HepG2 (cell line): ENCODE results near the gene DNAJB2. TPM values are rescaled to one million over a fixed set of nuclear protein-coding genes. Genes with fewer than 3 reads are reported as not detected.

Experiments
- ATAC-seq: fragments of 200-7000 bp; cut with Tn5 transposase; 3 replicates; pipeline ENCODE4 v1.9.1; 2020; ENCODE audit warnings: mild to moderate bottlenecking, moderate library complexity
- BruUV-seq: library from RNA; stranded (reverse); fragments of 400-500 nt; replicated peaks from 2 replicates; lab custom pipeline; 2021; lab: Mats Ljungman, UMichigan
- CTCF ChIA-PET: fragments of 300-600 bp; formaldehyde crosslinking; extraction: SDS; loops from one replicate; lab custom pipeline; 2021; ENCODE audit warnings: low total read pairs, inconsistent platforms, low intra/inter-chr PET ratio; lab: Yijun Ruan, JAX
- POLR2A ChIA-PET: fragments of 350-600 bp; sonication (Branson Sonifier 250); formaldehyde crosslinking; loops from one replicate; lab custom pipeline; 2020; ENCODE audit warnings: antibody characterized with exemption, inconsistent platforms; lab: Yijun Ruan, JAX
- DNase-seq: peaks from one replicate; pipeline ENCODE4 v3.0.0-alpha.2; 2015; ENCODE audit warnings: low spot score
- FAIRE-seq: peaks from 3 replicates; lab custom pipeline; 2011; peaks lifted over from hg19 to GRCh38; lab: Jason Lieb, UNC
- H2AFZ ChIP-seq: one replicate; pipeline ENCODE4 v1.6.1; 2011; ENCODE audit warnings: low read length, inconsistent platforms
- H3K27ac ChIP-seq: fragments of 300-600 bp; 3 replicates; pipeline ENCODE4 v1.8.0; 2011; ENCODE audit warnings: mixed run types, mild to moderate bottlenecking, mixed read lengths, low read length, inconsistent platforms; ENCODE audit not compliant: insufficient read depth; ENCODE audit errors: extremely low read length
- H3K27me3 ChIP-seq, 2 experiments: fragments of 200-600 bp in 1 of 2; 2 replicates in 1 of 2; 3 replicates in 1 of 2; pipeline versions ENCODE4 v1.6.0 to v1.8.0; 2011; ENCODE audit warnings: low read length in 2 of 2, mild to moderate bottlenecking in 2 of 2, moderate library complexity in 2 of 2, inconsistent platforms in 1 of 2; ENCODE audit not compliant: insufficient read depth in 2 of 2, control insufficient read depth in 1 of 2
- H3K36me3 ChIP-seq, 2 experiments: fragments of 200-600 bp in 1 of 2; replicated peaks in 1 of 2; 2 replicates in 1 of 2; 3 replicates in 1 of 2; pipeline versions ENCODE4 v1.5.1 to v1.8.0; 2011; ENCODE audit warnings: low read length in 2 of 2, inconsistent platforms in 1 of 2; ENCODE audit not compliant: insufficient read depth in 2 of 2, control insufficient read depth in 1 of 2
- H3K4me1 ChIP-seq: 2 replicates; pipeline ENCODE4 v1.5.1; 2012; ENCODE audit warnings: low read length, inconsistent platforms; ENCODE audit not compliant: insufficient read depth
- H3K4me2 ChIP-seq: 2 replicates; pipeline ENCODE4 v1.6.0; 2011; ENCODE audit warnings: low read depth, low read length, inconsistent platforms
- H3K4me3 ChIP-seq, 3 experiments: fragments of 200-600 bp in 1 of 3; sonication (generic), shearing (Covaris generic) in 1 of 3; replicated peaks in 1 of 3; 2 replicates each; pipeline ENCODE4 v1.5.1; 2011 to 2016; ENCODE audit warnings: low read length in 3 of 3, inconsistent platforms in 2 of 3, low read depth in 2 of 3, mild to moderate bottlenecking in 2 of 3, control low read depth in 1 of 3, mixed read lengths in 1 of 3; ENCODE audit not compliant: insufficient read depth in 1 of 3
- H3K79me2 ChIP-seq: one replicate; pipeline ENCODE4 v1.6.1; 2011; ENCODE audit warnings: low read length, inconsistent platforms; ENCODE audit not compliant: insufficient read depth
- H3K9ac ChIP-seq: 2 replicates; pipeline ENCODE4 v1.6.0; 2011; ENCODE audit warnings: mild to moderate bottlenecking, low read depth, low read length, inconsistent platforms; ENCODE audit not compliant: insufficient read depth
- H3K9me3 ChIP-seq: 2 replicates; pipeline ENCODE4 v1.5.1; 2012; ENCODE audit warnings: mild to moderate bottlenecking, low read length
- H4K20me1 ChIP-seq: 2 replicates; pipeline ENCODE4 v1.6.0; 2011; ENCODE audit warnings: inconsistent platforms, mild to moderate bottlenecking, low read length, moderate library complexity; ENCODE audit not compliant: insufficient read depth
- CREB1 ChIP-seq, 2 experiments: fragments of 450-650 bp in 1 of 2; IDR thresholded peaks; 2 replicates each; pipeline ENCODE4 v1.6.1; 2016 to 2017; ENCODE audit warnings: control low read depth in 1 of 2, mild to moderate bottlenecking in 1 of 2, missing compliant biosample characterization in 1 of 2, missing genetic modification characterization in 1 of 2
- MAFG ChIP-seq: sonication (generic); formaldehyde crosslinking; IDR thresholded peaks from 2 replicates; pipeline ENCODE4 v1.5.1; 2020; ENCODE audit warnings: mild to moderate bottlenecking, missing genetic modification reagents
- PHB2 ChIP-seq: fragments of 450-650 bp; IDR thresholded peaks from 2 replicates; pipeline ENCODE4 v1.6.1; 2018; ENCODE audit not compliant: partially characterized antibody
- UBTF ChIP-seq: sonication (generic); formaldehyde crosslinking; IDR thresholded peaks from 2 replicates; pipeline ENCODE4 v1.4.0; 2020; ENCODE audit warnings: mild to moderate bottlenecking, missing genetic modification reagents
- ZNF230 ChIP-seq: sonication (generic); formaldehyde crosslinking; IDR thresholded peaks from 2 replicates; pipeline ENCODE4 v1.4.0; 2020; ENCODE audit warnings: mild to moderate bottlenecking, missing genetic modification reagents
- ZNF614 ChIP-seq: IDR thresholded peaks from 2 replicates; pipeline ENCODE4 v1.6.1; 2018; ENCODE audit warnings: missing biosample characterization, missing genetic modification reagents, inconsistent platforms, borderline replicate concordance
- ZNF788 ChIP-seq: sonication (generic); formaldehyde crosslinking; IDR thresholded peaks from 2 replicates; pipeline ENCODE4 v1.5.0; 2020; ENCODE audit warnings: mild to moderate bottlenecking, missing genetic modification reagents, borderline replicate concordance
- WGBS: methylation state at CpG from one replicate; pipeline ENCODE4 v1.1.6; 2017; ENCODE audit warnings: low lambda C conversion rate; 5-methylcytosine and 5-hydroxymethylcytosine counted together
- in situ Hi-C: cut with HindIII; loops from 2 replicates; pipeline ENCODE4 v1.10.0; 2017; ENCODE audit warnings: low pct_unique_long_range_greater_than_20kb; ENCODE audit not compliant: extremely low pct_ligation_motif_present
- intact Hi-C: fragments of 100-400 bp; cut with micrococcal nuclease; formaldehyde crosslinking; loops from one replicate; pipeline ENCODE4 v1.10.0; 2022; ENCODE audit not compliant: unreplicated experiment
- polyA plus RNA-seq, 8 experiments: library from polyadenylated mRNA; depleted of rRNA in 3 of 8; stranded (reverse) in 7 of 8; unstranded in 1 of 8; fragments of >200 nt; fragmentation: Illumina TruSeq in 4 of 8; extraction: Trizol in 4 of 8; gene quantifications; 2 replicates each; pipeline versions ENCODE4 v1.2.1 to v1.2.3, GENCODE V29; 2011 to 2016; ENCODE audit warnings: low read depth in 4 of 8, missing spikeins in 1 of 8, mixed read lengths in 1 of 8; ENCODE audit not compliant: insufficient read depth in 1 of 8
- total RNA-seq, 5 experiments: library from RNA; depleted of rRNA; stranded (reverse); fragments of >200 nt; fragmentation: Illumina TruSeq; extraction: Trizol; gene quantifications; 2 replicates each; pipeline ENCODE4 v1.2.3, GENCODE V29; 2016; ENCODE audit warnings: low read depth in 1 of 5
- TF ChIP-seq, protein P1 (sequence below): sonication (generic); formaldehyde crosslinking; IDR thresholded peaks from 2 replicates; pipeline ENCODE4 v1.4.0; 2020; ENCODE audit warnings: missing genetic modification reagents, low read depth, mild to moderate bottlenecking, borderline replicate concordance
- TF ChIP-seq, protein P2 (sequence below): sonication (generic); formaldehyde crosslinking; IDR thresholded peaks from 2 replicates; pipeline ENCODE4 v1.4.0; 2020; ENCODE audit warnings: low read depth, mild to moderate bottlenecking, missing genetic modification reagents

Gene DNAJB2
- total and polyA plus RNA-seq, 2 of the 13 experiments (the other 11 are each of a cell fraction or from before 2014, with no cell fraction given): 21.3 to 31.1 TPM

GRCh38 chr2:219268294-219268693, 10.9 kb upstream of the DNAJB2 start:
- H2AFZ ChIP-seq: no peak overlapping the region
- H3K36me3 ChIP-seq: no peaks in the 10 kb centered on the region
- ChIA-PET CTCF (no interaction called here), POLR2A (interaction anchor here (2.1 kb wide), 1 partner anchor 14 kb away, joined by 12 read pairs; the partner anchor contains the start of gene TUBA4A)
- TF ChIP-seq ZNF788 (CRISPR knock-in tag) (no peak), MAFG (no peak), ZNF230 (no peak), ZNF614 (CRISPR knock-in tag) (no peak), PHB2 (no peak), UBTF (no peak), CREB1 (IDR thresholded peaks at IDR 0.05) (no peak), CREB1 (CRISPR knock-in tag; IDR thresholded peaks at IDR 0.05) (no peak)
- TF ChIP-seq, protein P1, sequence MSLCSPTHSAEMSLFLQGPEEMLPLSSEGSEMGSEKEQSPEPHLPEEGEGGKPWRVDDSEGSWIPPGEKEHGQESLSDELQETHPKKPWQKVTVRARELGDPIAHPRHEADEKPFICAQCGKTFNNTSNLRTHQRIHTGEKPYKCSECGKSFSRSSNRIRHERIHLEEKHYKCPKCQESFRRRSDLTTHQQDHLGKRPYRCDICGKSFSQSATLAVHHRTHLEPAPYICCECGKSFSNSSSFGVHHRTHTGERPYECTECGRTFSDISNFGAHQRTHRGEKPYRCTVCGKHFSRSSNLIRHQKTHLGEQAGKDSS (CRISPR knock-in tag): no peak
- TF ChIP-seq, protein P2, sequence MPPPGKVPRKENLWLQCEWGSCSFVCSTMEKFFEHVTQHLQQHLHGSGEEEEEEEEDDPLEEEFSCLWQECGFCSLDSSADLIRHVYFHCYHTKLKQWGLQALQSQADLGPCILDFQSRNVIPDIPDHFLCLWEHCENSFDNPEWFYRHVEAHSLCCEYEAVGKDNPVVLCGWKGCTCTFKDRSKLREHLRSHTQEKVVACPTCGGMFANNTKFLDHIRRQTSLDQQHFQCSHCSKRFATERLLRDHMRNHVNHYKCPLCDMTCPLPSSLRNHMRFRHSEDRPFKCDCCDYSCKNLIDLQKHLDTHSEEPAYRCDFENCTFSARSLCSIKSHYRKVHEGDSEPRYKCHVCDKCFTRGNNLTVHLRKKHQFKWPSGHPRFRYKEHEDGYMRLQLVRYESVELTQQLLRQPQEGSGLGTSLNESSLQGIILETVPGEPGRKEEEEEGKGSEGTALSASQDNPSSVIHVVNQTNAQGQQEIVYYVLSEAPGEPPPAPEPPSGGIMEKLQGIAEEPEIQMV: no peak
- no peak overlapping the region for H3K4me3 ChIP-seq
- no peak overlapping the region for H3K9ac ChIP-seq
- H3K4me1 ChIP-seq: peaks cover 26% of the 10 kb centered on the region
- no peaks in the 10 kb centered on the region for H3K79me2 ChIP-seq
- BruUV-seq: no TSS peak
- no peak for DNase-seq
- no peaks in the 10 kb centered on the region for H3K9me3 ChIP-seq
- H3K27me3 ChIP-seq: peaks cover 2 to 15% of the 10 kb centered on the region in 2 experiments; a peak in 2 of 5 replicates
- no peak for FAIRE-seq
- no peak overlapping the region for H3K4me2 ChIP-seq
- H4K20me1 ChIP-seq: no peaks in the 10 kb centered on the region
- WGBS: 83% methylated on average over 2 of the region's 2 CpGs
- no peak overlapping the region for H3K27ac ChIP-seq
- ATAC-seq: no peak
- in situ Hi-C loops: no loop called here
- intact Hi-C loops: no loop called here
